H9 (cell line): ENCODE results near the gene ATP6V1D. TPM values are rescaled to one million over a fixed set of nuclear protein-coding genes. Genes with fewer than 3 reads are reported as not detected.

Source experiments
- DNase-seq: peaks from one replicate; pipeline ENCODE4 v3.0.0-alpha.2; 2017
- H2AFZ ChIP-seq: one replicate; pipeline ENCODE4 v1.6.1; 2013; ENCODE audit warnings: mild to moderate bottlenecking, low read length, control low read depth, moderate library complexity
- H2AK5ac ChIP-seq: 2 replicates; pipeline ENCODE4 v1.6.1; 2013; ENCODE audit warnings: low read length, control low read depth, mixed read lengths; ENCODE audit not compliant: insufficient read length
- H2BK120ac ChIP-seq: one replicate; pipeline ENCODE4 v1.6.1; 2013; ENCODE audit warnings: low read depth, mild to moderate bottlenecking, low read length, control low read depth, inconsistent platforms; ENCODE audit not compliant: poor library complexity, severe bottlenecking
- H2BK12ac ChIP-seq: 2 replicates; pipeline ENCODE4 v1.6.1; 2013; ENCODE audit warnings: low read length, control low read depth, mixed read lengths, low read depth; ENCODE audit not compliant: insufficient read length
- H2BK15ac ChIP-seq: 2 replicates; pipeline ENCODE4 v1.6.1; 2013; ENCODE audit warnings: low read depth, low read length, control low read depth
- H2BK20ac ChIP-seq: one replicate; pipeline ENCODE4 v1.6.1; 2013; ENCODE audit warnings: low read depth, mild to moderate bottlenecking, low read length, control low read depth, inconsistent platforms; ENCODE audit not compliant: poor library complexity, severe bottlenecking
- H2BK5ac ChIP-seq: 2 replicates; pipeline ENCODE4 v1.6.1; 2013; ENCODE audit warnings: low read length, control low read depth, mixed read lengths; ENCODE audit not compliant: insufficient read length
- H3K14ac ChIP-seq: 2 replicates; pipeline ENCODE4 v1.6.1; 2013; ENCODE audit warnings: low read length, control low read depth; ENCODE audit not compliant: insufficient read depth
- H3K18ac ChIP-seq: 2 replicates; pipeline ENCODE4 v1.6.1; 2013; ENCODE audit warnings: low read depth, mild to moderate bottlenecking, mixed read lengths, low read length, control low read depth; ENCODE audit not compliant: insufficient read length
- H3K23ac ChIP-seq: 2 replicates; pipeline ENCODE4 v1.6.1; 2013; ENCODE audit warnings: low read length, control low read depth, mixed read lengths, low read depth; ENCODE audit not compliant: insufficient read length
- H3K23me2 ChIP-seq: 2 replicates; pipeline ENCODE4 v1.6.1; 2013; ENCODE audit warnings: low read depth, mild to moderate bottlenecking, mixed read lengths, low read length, control low read depth; ENCODE audit not compliant: insufficient read length, poor library complexity, severe bottlenecking
- H3K27ac ChIP-seq: 2 replicates; pipeline ENCODE4 v1.5.1; 2013; ENCODE audit warnings: low read length, control low read depth, mixed read lengths, low read depth; ENCODE audit not compliant: insufficient read length
- H3K27me3 ChIP-seq: 2 replicates; pipeline ENCODE4 v1.6.1; 2013; ENCODE audit warnings: low read length, control low read depth, inconsistent platforms; ENCODE audit not compliant: insufficient read depth
- H3K4ac ChIP-seq: 2 replicates; pipeline ENCODE4 v1.6.1; 2013; ENCODE audit warnings: low read depth, mild to moderate bottlenecking, control low read depth, inconsistent platforms, low read length, moderate library complexity
- H3K4me1 ChIP-seq: 2 replicates; pipeline ENCODE4 v1.6.1; 2013; ENCODE audit warnings: low read length, control low read depth, inconsistent platforms; ENCODE audit not compliant: insufficient read depth
- H3K4me2 ChIP-seq: 2 replicates; pipeline ENCODE4 v1.6.1; 2013; ENCODE audit warnings: low read length, control low read depth, mixed read lengths; ENCODE audit not compliant: insufficient read length, insufficient read depth
- H3K56ac ChIP-seq: 2 replicates; pipeline ENCODE4 v1.6.1; 2013; ENCODE audit warnings: low read depth, mild to moderate bottlenecking, mixed read lengths, low read length, control low read depth; ENCODE audit not compliant: insufficient read length
- H3K79me1 ChIP-seq: 2 replicates; pipeline ENCODE4 v1.6.1; 2013; ENCODE audit warnings: low read depth, mild to moderate bottlenecking, moderate library complexity, low read length, control low read depth, inconsistent platforms; ENCODE audit not compliant: insufficient read depth, poor library complexity, severe bottlenecking
- H3K79me2 ChIP-seq: 2 replicates; pipeline ENCODE4 v1.6.1; 2013; ENCODE audit warnings: low read length, control low read depth, inconsistent platforms; ENCODE audit not compliant: insufficient read depth
- H3K9ac ChIP-seq: 2 replicates; pipeline ENCODE4 v1.6.1; 2013; ENCODE audit warnings: low read length, control low read depth, mixed read lengths; ENCODE audit not compliant: insufficient read length; ENCODE audit errors: extremely low read depth
- H3K9me3 ChIP-seq: one replicate; pipeline ENCODE4 v1.6.1; 2013; ENCODE audit warnings: low read depth, low read length, inconsistent platforms; ENCODE audit not compliant: control insufficient read depth
- H3T11ph ChIP-seq: one replicate; pipeline ENCODE4 v1.6.1; 2013; ENCODE audit warnings: mild to moderate bottlenecking, low read length, control low read depth, inconsistent platforms
- H4K20me1 ChIP-seq: one replicate; pipeline ENCODE4 v1.6.1; 2013; ENCODE audit not compliant: control insufficient read depth, insufficient read length, insufficient read depth
- H4K5ac ChIP-seq: 2 replicates; pipeline ENCODE4 v1.6.1; 2013; ENCODE audit warnings: low read depth, mild to moderate bottlenecking, mixed read lengths, low read length, control low read depth; ENCODE audit not compliant: insufficient read length
- H4K8ac ChIP-seq: replicated peaks from 2 replicates; pipeline ENCODE4 v1.6.1; 2013; ENCODE audit warnings: low read length, control low read depth, mixed read lengths, low read depth; ENCODE audit not compliant: insufficient read length
- H4K91ac ChIP-seq: 2 replicates; pipeline ENCODE4 v1.6.1; 2013; ENCODE audit warnings: low read depth, mild to moderate bottlenecking, moderate library complexity, mixed read lengths, low read length, control low read depth; ENCODE audit not compliant: insufficient read length
- H3K27ac Mint-ChIP-seq, 3 experiments: 2 replicates in 2 of 3; 3 replicates in 1 of 3; pipeline ENCODE4 v1.8.0; 2020 to 2021; ENCODE audit warnings: mixed read lengths in 3 of 3, mild to moderate bottlenecking in 1 of 3, moderate library complexity in 1 of 3
- H3K27me3 Mint-ChIP-seq: 2 replicates; pipeline ENCODE4 v1.8.0; 2021; ENCODE audit warnings: low read depth, mild to moderate bottlenecking, moderate library complexity, mixed read lengths
- H3K36me3 Mint-ChIP-seq, 3 experiments: 2 replicates in 2 of 3; 3 replicates in 1 of 3; pipeline ENCODE4 v1.8.0; 2020 to 2021; ENCODE audit warnings: low read depth in 3 of 3, mixed read lengths in 3 of 3; ENCODE audit not compliant: insufficient read depth in 1 of 3
- H3K4me1 Mint-ChIP-seq, 2 experiments: 2 replicates each; pipeline ENCODE4 v1.8.0; 2020; ENCODE audit warnings: mixed read lengths in 2 of 2
- H3K4me3 Mint-ChIP-seq, 2 experiments: 2 replicates in 1 of 2; 3 replicates in 1 of 2; pipeline ENCODE4 v1.8.0; 2020 to 2021; ENCODE audit warnings: mild to moderate bottlenecking in 2 of 2, mixed read lengths in 2 of 2, moderate library complexity in 1 of 2
- H3K9me3 Mint-ChIP-seq, 2 experiments: 2 replicates in 1 of 2; 3 replicates in 1 of 2; pipeline ENCODE4 v1.8.0; 2020; ENCODE audit warnings: mild to moderate bottlenecking in 2 of 2, mixed read lengths in 2 of 2, moderate library complexity in 1 of 2
- WGBS: extraction: QIAGEN DNeasy Blood & Tissue Kit; methylation state at CpG from one replicate; pipeline ENCODE4 v1.1.7; 2013; ENCODE audit warnings: missing lambda C conversion rate, low lambda C conversion rate, mixed read lengths; ENCODE audit not compliant: insufficient read length; ENCODE audit errors: extremely low coverage; 5-methylcytosine and 5-hydroxymethylcytosine counted together
- total RNA-seq: library from RNA; stranded (reverse); gene quantifications from 2 replicates; pipeline ENCODE4 v1.2.1, GENCODE V29; 2021
- TF ChIP-seq, protein P1 (sequence below): fragments of 200-600 bp; sonication (generic); conservative IDR thresholded peaks from 3 replicates; pipeline ENCODE4 v1.8.0; 2021; ENCODE audit warnings: antibody characterized with exemption, mild to moderate bottlenecking

Gene ATP6V1D
- total RNA-seq, 1 experiment from 2014 or later = 85.7 TPM

DNA sequence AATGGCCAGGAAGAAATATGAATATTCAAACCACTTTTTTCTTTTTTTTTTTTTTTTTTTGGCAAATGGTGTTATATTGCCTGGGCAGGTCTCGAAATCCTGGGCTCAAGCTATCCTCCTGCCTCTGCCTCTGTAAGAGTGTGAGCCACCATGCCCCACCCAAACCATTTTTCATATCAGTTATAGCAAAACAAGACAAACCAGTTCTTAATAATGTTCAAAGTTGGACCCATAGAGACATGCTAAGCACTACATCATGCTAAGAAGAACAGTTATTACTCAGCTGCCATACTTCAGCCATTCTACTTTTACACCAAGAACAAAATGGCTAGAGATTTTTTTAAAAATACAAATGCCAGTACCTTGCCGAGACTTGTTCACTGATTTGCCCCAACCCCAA is 26.0 kb upstream of the ATP6V1D start:
- TF ChIP-seq, protein P1, sequence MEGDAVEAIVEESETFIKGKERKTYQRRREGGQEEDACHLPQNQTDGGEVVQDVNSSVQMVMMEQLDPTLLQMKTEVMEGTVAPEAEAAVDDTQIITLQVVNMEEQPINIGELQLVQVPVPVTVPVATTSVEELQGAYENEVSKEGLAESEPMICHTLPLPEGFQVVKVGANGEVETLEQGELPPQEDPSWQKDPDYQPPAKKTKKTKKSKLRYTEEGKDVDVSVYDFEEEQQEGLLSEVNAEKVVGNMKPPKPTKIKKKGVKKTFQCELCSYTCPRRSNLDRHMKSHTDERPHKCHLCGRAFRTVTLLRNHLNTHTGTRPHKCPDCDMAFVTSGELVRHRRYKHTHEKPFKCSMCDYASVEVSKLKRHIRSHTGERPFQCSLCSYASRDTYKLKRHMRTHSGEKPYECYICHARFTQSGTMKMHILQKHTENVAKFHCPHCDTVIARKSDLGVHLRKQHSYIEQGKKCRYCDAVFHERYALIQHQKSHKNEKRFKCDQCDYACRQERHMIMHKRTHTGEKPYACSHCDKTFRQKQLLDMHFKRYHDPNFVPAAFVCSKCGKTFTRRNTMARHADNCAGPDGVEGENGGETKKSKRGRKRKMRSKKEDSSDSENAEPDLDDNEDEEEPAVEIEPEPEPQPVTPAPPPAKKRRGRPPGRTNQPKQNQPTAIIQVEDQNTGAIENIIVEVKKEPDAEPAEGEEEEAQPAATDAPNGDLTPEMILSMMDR = no peak
- no peak overlapping the region for H4K5ac ChIP-seq
- Mint-ChIP-seq H3K27ac (no peak overlapping the region), H3K36me3 (peaks cover 10 to 49% (median 47%) of the 10 kb centered on the region in 3 experiments; a peak in 6 of 7 replicates), H3K4me1 (no peaks in the 10 kb centered on the region), H3K27me3 (no peaks in the 10 kb centered on the region), H3K4me3 (no peak overlapping the region), H3K9me3 (no peaks in the 10 kb centered on the region)
- H4K91ac ChIP-seq = no peak overlapping the region
- no peaks in the 10 kb centered on the region for H4K20me1 ChIP-seq
- H3K14ac ChIP-seq = no peak overlapping the region
- no peak overlapping the region for H3T11ph ChIP-seq
- no CpG with 5 or more reads among the region's 2 CpGs for WGBS
- H2BK5ac ChIP-seq = no peak overlapping the region
- H4K8ac ChIP-seq = no peak overlapping the region
- H3K23ac ChIP-seq = no peak overlapping the region
- no peak overlapping the region for H2BK20ac ChIP-seq
- H2BK120ac ChIP-seq = no peak overlapping the region
- no peak overlapping the region for H3K4ac ChIP-seq
- no peak overlapping the region for H2BK12ac ChIP-seq
- no peak overlapping the region for H3K56ac ChIP-seq
- H2BK15ac ChIP-seq = no peak overlapping the region
- no peak overlapping the region for H2AK5ac ChIP-seq
- no peaks in the 10 kb centered on the region for H3K23me2 ChIP-seq
- no peak overlapping the region for H3K9ac ChIP-seq
- H3K4me1 ChIP-seq = no peaks in the 10 kb centered on the region
- no peak overlapping the region for H3K4me2 ChIP-seq
- H3K79me2 ChIP-seq = no peaks in the 10 kb centered on the region
- no peak for DNase-seq
- no peak overlapping the region for H3K18ac ChIP-seq
- H3K79me1 ChIP-seq = no peaks in the 10 kb centered on the region
- no peaks in the 10 kb centered on the region for H3K9me3 ChIP-seq
- no peaks in the 10 kb centered on the region for H3K27me3 ChIP-seq
- H2AFZ ChIP-seq = no peak overlapping the region
- no peak overlapping the region for H3K27ac ChIP-seq
